AG10803 (cell line): ENCODE results near the gene MARK2.

Experiments used
- DNase-seq: peaks from one replicate; pipeline ENCODE4 v3.0.0; 2010; ENCODE audit warnings: low read depth
- H3K4me3 ChIP-seq: 2 replicates; pipeline ENCODE4 v1.5.1; 2011; ENCODE audit warnings: mild to moderate bottlenecking, low read length, control low read depth
- CTCF ChIP-seq: conservative IDR thresholded peaks from 2 replicates; pipeline ENCODE4 v1.5.1; 2011; ENCODE audit warnings: mild to moderate bottlenecking, low read length, control low read depth, inconsistent platforms

Gene MARK2

GRCh38 chr11:63837739-63838138 lies 1.2 kb upstream of the MARK2 start:
- no peak for TF ChIP-seq CTCF
- H3K4me3 ChIP-seq = no peak overlapping the region
- DNase-seq = no peak

- H3K4me3 ChIP-seq = peak overlapping the region; percentile 52
- no peak for TF ChIP-seq CTCF
- DNase-seq = no peak
These were observed 696 bp upstream of the MARK2 start for GRCh38 chr11:63838150-63838677.

- no peak for TF ChIP-seq CTCF
- H3K4me3 ChIP-seq = peak overlapping the region; percentile 92
- DNase-seq = peak; percentile 9
These were observed 822 bp downstream of the MARK2 start for GRCh38 chr11:63839508-63840355.

GRCh38 chr11:63840356-63841060 lies 1.6 kb downstream of the MARK2 start:
- peak overlapping the region; percentile 92 for H3K4me3 ChIP-seq
- DNase-seq = peak; percentile 9
- TF ChIP-seq CTCF = no peak

- peak overlapping the region; percentile 92 for H3K4me3 ChIP-seq
- peak; percentile 43 for DNase-seq
- no peak for TF ChIP-seq CTCF
These were observed 2.6 kb downstream of the MARK2 start for GRCh38 chr11:63841554-63841953.

GRCh38 chr11:63843041-63843440 lies 4.1 kb downstream of the MARK2 start:
- no peak overlapping the region for H3K4me3 ChIP-seq
- DNase-seq = peak; percentile 18
- no peak for TF ChIP-seq CTCF
